Kidney epithelial cell (primary cell): ENCODE results near the gene ARSA. TPM values are rescaled to one million over a fixed set of nuclear protein-coding genes. Genes with fewer than 3 reads are reported as not detected.

Experiments
- DNase-seq: peaks from one replicate; pipeline ENCODE4 v3.0.0-alpha.2; 2010; ENCODE audit warnings: low read depth
- H3K27me3 ChIP-seq: 2 replicates; pipeline ENCODE4 v1.6.0; 2011; ENCODE audit warnings: low read length; ENCODE audit not compliant: control insufficient read depth, insufficient read depth
- H3K36me3 ChIP-seq: 2 replicates; pipeline ENCODE4 v1.5.1; 2011; ENCODE audit warnings: low read length; ENCODE audit not compliant: control insufficient read depth, insufficient read depth
- H3K4me3 ChIP-seq: 2 replicates; pipeline ENCODE4 v1.5.1; 2011; ENCODE audit warnings: low read depth, mild to moderate bottlenecking, control low read depth, low read length
- total RNA-seq: library from RNA; depleted of rRNA; stranded (reverse); fragments of >200 nt; gene quantifications from 2 replicates; pipeline ENCODE4 v1.2.3, GENCODE V29; 2015
- TF ChIP-seq, protein P1 (sequence below): IDR thresholded peaks from 2 replicates; pipeline ENCODE4 v1.5.1; 2011; ENCODE audit warnings: mild to moderate bottlenecking, moderate library complexity, low read length, control low read depth, inconsistent platforms; ENCODE audit not compliant: insufficient read depth, poor library complexity, severe bottlenecking

The ARSA gene
- total RNA-seq, 1 donor from 2014 or later: 42.7 TPM

DNA sequence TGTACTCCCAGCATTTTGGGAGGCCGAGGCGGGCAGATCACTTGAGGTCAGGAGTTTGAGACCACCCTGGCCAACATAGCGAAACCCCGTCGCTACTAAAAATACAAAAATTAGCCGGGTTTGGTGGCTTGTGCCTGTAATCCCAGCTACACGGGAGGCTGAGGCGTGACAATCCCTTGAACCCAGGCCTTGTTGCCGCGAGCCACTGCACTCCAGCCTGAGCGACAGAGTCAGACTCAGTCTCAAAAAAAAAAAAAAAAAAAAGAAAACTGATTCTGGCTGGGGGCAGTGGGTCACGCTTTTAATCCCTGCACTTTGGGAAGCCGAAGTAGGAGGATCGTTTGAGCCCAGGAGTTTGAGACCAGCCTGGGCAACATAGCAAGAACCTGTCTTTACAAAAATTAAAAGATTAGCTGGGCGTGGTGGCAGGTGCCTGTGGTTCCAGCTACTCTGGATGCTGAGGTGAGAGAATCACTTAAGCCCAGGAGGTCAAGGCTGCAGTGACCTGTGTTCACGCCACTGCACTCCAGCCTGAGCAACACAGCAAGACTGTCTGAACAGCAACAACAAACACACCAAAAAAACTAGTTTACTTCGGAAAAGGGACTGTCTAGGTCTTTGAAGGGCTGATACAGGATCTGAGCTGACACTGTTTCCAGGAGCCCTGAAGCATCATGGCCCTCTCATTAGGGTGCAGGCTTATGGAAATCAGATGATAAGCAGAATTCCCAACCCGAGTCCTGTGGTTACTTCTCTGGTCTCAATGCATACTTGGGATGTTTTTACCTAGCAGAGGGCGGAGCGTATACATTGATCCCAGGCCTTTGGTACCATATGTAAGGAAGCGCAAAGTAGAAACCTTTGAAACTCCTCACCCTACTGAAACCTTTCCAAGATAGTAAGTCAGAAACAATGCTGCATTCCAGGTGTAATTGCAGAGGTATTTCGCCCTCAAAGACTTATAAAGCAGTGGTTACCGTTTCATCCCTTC lies 43.6 kb downstream of the ARSA start:
- Histone ChIP-seq H3K36me3 (no peaks in the 10 kb centered on the region), H3K4me3 (no peak overlapping the region), H3K27me3 (peaks cover under 1% of the 10 kb centered on the region)
- TF ChIP-seq, protein P1, sequence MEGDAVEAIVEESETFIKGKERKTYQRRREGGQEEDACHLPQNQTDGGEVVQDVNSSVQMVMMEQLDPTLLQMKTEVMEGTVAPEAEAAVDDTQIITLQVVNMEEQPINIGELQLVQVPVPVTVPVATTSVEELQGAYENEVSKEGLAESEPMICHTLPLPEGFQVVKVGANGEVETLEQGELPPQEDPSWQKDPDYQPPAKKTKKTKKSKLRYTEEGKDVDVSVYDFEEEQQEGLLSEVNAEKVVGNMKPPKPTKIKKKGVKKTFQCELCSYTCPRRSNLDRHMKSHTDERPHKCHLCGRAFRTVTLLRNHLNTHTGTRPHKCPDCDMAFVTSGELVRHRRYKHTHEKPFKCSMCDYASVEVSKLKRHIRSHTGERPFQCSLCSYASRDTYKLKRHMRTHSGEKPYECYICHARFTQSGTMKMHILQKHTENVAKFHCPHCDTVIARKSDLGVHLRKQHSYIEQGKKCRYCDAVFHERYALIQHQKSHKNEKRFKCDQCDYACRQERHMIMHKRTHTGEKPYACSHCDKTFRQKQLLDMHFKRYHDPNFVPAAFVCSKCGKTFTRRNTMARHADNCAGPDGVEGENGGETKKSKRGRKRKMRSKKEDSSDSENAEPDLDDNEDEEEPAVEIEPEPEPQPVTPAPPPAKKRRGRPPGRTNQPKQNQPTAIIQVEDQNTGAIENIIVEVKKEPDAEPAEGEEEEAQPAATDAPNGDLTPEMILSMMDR: no peak
- no peak for DNase-seq

DNA sequence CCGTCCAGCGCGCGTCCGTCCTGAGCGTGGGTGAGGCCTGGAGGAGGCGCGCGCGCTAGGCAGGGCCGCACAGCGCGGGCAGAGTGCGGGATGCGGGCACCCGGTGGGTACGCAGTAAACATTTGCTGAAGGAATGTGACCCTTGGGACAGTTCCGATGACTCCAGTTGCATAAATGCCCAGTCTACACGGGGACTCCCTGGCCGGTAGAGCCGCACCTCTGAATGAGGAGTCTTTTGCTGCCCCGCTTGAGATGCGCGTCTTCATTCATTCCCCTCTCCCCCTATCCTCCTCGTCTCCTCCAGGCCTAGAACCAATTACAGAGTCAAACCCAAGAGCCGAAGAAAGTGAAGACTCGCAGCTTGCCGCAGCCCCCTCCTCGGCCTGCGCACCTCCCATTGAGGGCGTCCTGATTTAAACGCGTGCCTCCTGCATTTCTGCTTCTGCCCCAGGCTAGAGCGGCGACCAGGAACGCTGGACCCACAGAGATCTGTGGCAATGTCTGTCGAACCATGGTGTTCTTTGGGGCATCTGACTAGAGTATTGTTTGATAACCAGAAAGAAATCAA lies 44.6 kb downstream of the ARSA start:
- TF ChIP-seq, protein P1: no peak
- no peaks in the 10 kb centered on the region for H3K36me3 ChIP-seq
- no peak for DNase-seq
- H3K27me3 ChIP-seq: peaks cover 6% of the 10 kb centered on the region
- peak overlapping the region; percentile 83 for H3K4me3 ChIP-seq

DNA sequence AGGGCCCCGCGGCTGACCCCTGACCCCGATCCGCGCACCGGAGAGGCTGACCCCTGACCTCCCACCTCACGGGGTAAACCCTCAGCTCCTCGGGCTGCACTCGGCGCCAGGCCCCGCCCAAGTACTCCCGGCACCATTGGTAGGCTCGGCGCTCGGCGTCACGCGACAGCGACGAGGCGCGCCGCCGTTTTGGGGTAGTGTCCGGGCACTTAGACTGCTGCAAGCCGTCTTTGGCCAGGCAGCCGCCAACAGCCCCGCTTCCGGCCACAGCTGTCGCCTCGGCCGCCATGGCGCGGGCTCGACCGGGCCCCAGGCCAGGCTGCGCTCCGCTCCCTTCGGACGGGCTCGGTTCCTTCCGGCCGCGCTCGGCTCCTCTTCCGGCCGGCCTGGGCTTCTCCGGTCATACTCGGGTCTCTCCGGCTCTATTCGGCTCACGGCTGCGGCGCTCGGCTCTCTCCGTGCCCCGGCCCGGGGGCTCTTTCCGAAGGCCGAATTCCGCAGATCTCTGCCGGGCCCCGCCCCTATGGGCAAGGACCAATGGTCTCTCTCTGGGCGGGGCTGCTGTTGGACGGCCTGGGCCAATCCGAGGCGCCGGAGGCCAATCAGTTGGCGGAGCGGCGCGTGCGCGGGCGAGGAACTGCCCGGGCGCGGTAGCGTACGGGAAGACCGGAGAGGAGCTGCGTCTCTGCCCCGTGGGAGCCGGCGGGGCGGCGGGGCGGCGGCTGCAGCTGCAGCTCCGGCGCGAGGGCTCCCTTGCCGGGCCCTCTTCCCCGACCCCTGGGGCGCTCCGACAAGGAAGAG lies 45.3 kb downstream of the ARSA start, which contains the start of gene CHKB:
Gene CHKB, minus strand, starts transcription at position 357 of the 801 bp plus-strand sequence. Its CDS starts 68 bp downstream, at position 289.
- Histone ChIP-seq H3K36me3 (no peaks in the 10 kb centered on the region), H3K4me3 (peak within 1 kb of the TSS; percentile 83), H3K27me3 (peaks cover 12% of the 10 kb centered on the region)
- DNase-seq: peak; percentile 85
- TF ChIP-seq, protein P1: no peak

DNA sequence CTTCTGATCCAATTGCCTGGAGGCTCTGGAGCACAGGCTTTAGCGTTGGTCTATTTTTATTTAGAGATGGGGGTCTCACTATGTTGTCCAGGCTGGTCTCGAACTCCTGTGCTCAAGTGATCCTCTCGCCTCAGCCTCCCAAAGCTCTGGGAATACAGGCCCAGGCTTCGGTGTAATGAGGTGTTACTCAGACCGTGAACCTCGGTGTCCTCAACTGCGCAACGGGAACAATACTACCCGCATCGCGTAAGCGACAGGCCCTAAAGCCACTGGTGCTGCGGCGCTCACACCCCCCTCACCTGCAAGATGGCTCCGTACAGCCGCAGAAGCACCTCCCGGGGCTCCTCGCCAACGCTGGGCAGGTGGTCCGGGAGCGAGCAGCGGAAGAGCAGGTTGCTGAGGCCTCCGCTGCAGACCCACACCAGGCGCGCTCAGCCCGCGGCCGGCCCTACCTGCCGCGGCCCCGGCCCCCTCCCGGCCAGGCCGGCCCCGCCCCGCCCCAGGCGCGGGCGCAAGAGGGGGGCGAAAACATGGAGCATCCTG lies 45.9 kb downstream of the ARSA start:
- peak overlapping the region; percentile 73 for H3K4me3 ChIP-seq

More for the DNA sequence above, 45.9 kb downstream of the ARSA start:
- TF ChIP-seq, protein P1: no peak
- H3K27me3 ChIP-seq: peaks cover 18% of the 10 kb centered on the region
- no peaks in the 10 kb centered on the region for H3K36me3 ChIP-seq
- DNase-seq: no peak
